HepG2 (cell line): Measurements from ENCODE around the gene MTIF2. TPM values are rescaled to one million over a fixed set of nuclear protein-coding genes. Genes with fewer than 3 reads are reported as not detected.
A peak's percentile ranks its signal among the peaks of the same experiment; 100 is the strongest.

Source experiments
- CBX5 ChIP-seq: sonication (generic); formaldehyde crosslinking; IDR thresholded peaks from 2 replicates; pipeline ENCODE4 v1.4.0; 2020; ENCODE audit warnings: missing genetic modification reagents, borderline replicate concordance
- EED ChIP-seq: sonication (generic); formaldehyde crosslinking; IDR thresholded peaks from 2 replicates; pipeline ENCODE4 v1.5.0; 2020; ENCODE audit warnings: mild to moderate bottlenecking, missing genetic modification reagents
- GATAD1 ChIP-seq: IDR thresholded peaks from 2 replicates; pipeline ENCODE4 v1.6.1; 2016; ENCODE audit warnings: missing genetic modification reagents, missing compliant biosample characterization
- GTF3A ChIP-seq: sonication (generic); formaldehyde crosslinking; conservative IDR thresholded peaks from 2 replicates; pipeline ENCODE4 v1.4.0; 2020; ENCODE audit warnings: mild to moderate bottlenecking, missing genetic modification reagents
- KMT2A ChIP-seq: sonication (generic); formaldehyde crosslinking; IDR thresholded peaks from 2 replicates; pipeline ENCODE4 v1.4.0; 2020; ENCODE audit warnings: missing genetic modification reagents
- ZFP36L1 ChIP-seq: sonication (generic); formaldehyde crosslinking; IDR thresholded peaks from 2 replicates; pipeline ENCODE4 v1.8.0; 2022; ENCODE audit warnings: mild to moderate bottlenecking, missing genetic modification reagents, moderate library complexity
- ZNF230 ChIP-seq: sonication (generic); formaldehyde crosslinking; IDR thresholded peaks from 2 replicates; pipeline ENCODE4 v1.4.0; 2020; ENCODE audit warnings: mild to moderate bottlenecking, missing genetic modification reagents
- ZNF501 ChIP-seq: sonication (generic); formaldehyde crosslinking; IDR thresholded peaks from 2 replicates; pipeline ENCODE4 v1.5.1; 2020; ENCODE audit warnings: mild to moderate bottlenecking, moderate library complexity, missing genetic modification reagents
- ZNF546 ChIP-seq: sonication (generic); formaldehyde crosslinking; conservative IDR thresholded peaks from 2 replicates; pipeline ENCODE4 v1.8.1; 2023; ENCODE audit warnings: mild to moderate bottlenecking, missing genetic modification reagents
- polyA plus RNA-seq, 8 experiments: library from polyadenylated mRNA; depleted of rRNA in 3 of 8; stranded (reverse) in 7 of 8; unstranded in 1 of 8; fragments of >200 nt; fragmentation: Illumina TruSeq in 4 of 8; extraction: Trizol in 4 of 8; gene quantifications; 2 replicates each; pipeline versions ENCODE4 v1.2.1 to v1.2.3, GENCODE V29; 2011 to 2016; ENCODE audit warnings: low read depth in 4 of 8, missing spikeins in 1 of 8, mixed read lengths in 1 of 8; ENCODE audit not compliant: insufficient read depth in 1 of 8
- total RNA-seq, 5 experiments: library from RNA; depleted of rRNA; stranded (reverse); fragments of >200 nt; fragmentation: Illumina TruSeq; extraction: Trizol; gene quantifications; 2 replicates each; pipeline ENCODE4 v1.2.3, GENCODE V29; 2016; ENCODE audit warnings: low read depth in 1 of 5
- TF ChIP-seq, protein P1 (sequence below): sonication (generic); formaldehyde crosslinking; IDR thresholded peaks from 2 replicates; pipeline ENCODE4 v1.4.0; 2020; ENCODE audit warnings: missing genetic modification reagents, mild to moderate bottlenecking, borderline replicate concordance
- TF ChIP-seq, protein P2 (sequence below): IDR thresholded peaks from 2 replicates; pipeline ENCODE4 v1.6.1; 2016; ENCODE audit warnings: missing genetic modification reagents, missing compliant biosample characterization
- TF ChIP-seq, protein P3 (sequence below): sonication (generic); formaldehyde crosslinking; IDR thresholded peaks from 2 replicates; pipeline ENCODE4 v1.8.0; 2022; ENCODE audit warnings: missing genetic modification reagents, mild to moderate bottlenecking, inconsistent platforms, borderline replicate concordance
- TF ChIP-seq, protein P4 (sequence below): sonication (generic); formaldehyde crosslinking; IDR thresholded peaks from 2 replicates; pipeline ENCODE4 v1.4.0; 2020; ENCODE audit warnings: missing genetic modification reagents
- TF ChIP-seq, protein P5 (sequence below): IDR thresholded peaks from 2 replicates; pipeline ENCODE4 v1.6.1; 2016; ENCODE audit warnings: mild to moderate bottlenecking, missing biosample characterization, missing genetic modification reagents
- TF ChIP-seq, protein P6 (sequence below): sonication (generic); formaldehyde crosslinking; IDR thresholded peaks from 2 replicates; pipeline ENCODE4 v1.4.0; 2020; ENCODE audit warnings: missing genetic modification reagents
- TF ChIP-seq, protein P7 (sequence below): sonication (generic); formaldehyde crosslinking; IDR thresholded peaks from 2 replicates; pipeline ENCODE4 v1.4.0; 2020; ENCODE audit warnings: mild to moderate bottlenecking, missing genetic modification reagents

MTIF2 gene
- total and polyA plus RNA-seq, 2 of the 13 experiments (the other 11 are each of a cell fraction or from before 2014, with no cell fraction given) = 32.1 to 92.1 TPM

DNA sequence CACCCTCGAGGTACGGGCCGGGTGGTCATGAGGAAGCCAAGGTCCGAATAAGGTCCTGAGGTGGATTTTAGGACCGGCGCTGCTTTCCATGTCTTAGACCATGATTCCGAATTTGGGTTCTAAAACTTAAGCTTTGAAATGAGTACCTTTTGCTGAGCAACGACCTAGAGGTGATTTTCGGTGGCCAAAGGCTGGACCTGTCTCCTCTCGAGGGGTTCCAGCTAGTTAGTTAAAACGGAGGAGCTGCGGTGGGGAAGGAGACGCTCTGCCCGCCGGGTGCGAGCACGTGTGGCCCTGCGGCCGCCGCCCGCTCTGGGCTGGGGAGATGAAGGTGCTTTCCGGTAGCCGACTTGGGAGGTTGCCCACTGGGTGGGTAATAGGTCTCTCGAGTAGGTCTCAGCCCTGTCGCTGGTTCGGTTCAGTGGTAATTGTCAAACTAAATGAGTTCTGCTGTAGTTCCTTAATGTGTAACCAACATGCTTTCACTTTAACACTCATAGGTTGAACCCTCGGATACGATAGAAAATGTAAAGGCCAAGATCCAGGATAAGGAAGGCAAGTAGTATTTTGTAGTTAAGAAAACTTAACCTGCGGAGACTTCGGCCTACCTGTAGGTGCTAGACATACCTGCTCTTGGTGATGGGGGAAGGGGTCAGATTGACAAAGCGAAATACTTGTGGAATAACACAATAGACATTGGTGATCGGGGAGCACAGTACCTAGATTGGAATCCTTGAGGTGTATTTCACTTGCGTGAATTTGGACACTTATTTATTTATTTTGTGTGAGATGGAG, 36.0 kb downstream of the MTIF2 start (continued):
- TF ChIP-seq, protein P1, sequence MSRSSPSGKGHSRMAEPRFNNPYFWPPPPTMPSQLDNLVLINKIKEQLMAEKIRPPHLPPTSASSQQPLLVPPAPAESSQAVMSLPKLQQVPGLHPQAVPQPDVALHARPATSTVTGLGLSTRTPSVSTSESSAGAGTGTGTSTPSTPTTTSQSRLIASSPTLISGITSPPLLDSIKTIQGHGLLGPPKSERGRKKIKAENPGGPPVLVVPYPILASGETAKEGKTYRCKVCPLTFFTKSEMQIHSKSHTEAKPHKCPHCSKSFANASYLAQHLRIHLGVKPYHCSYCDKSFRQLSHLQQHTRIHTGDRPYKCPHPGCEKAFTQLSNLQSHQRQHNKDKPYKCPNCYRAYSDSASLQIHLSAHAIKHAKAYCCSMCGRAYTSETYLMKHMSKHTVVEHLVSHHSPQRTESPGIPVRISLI (CRISPR knock-in tag) = 0 out of 2 replicates have a peak, but pooled peaks have one; percentile 49
- TF ChIP-seq ZNF546 (CRISPR knock-in tag) (peak; percentile 17; the same call in 1 of the 2 replicates), CBX5 (CRISPR knock-in tag) (no peak), GTF3A (CRISPR knock-in tag) (peak; percentile 87; the same call in 1 of the 2 replicates), ZFP36L1 (CRISPR knock-in tag) (peak; percentile 85; the same call in 1 of the 2 replicates), ZNF501 (CRISPR knock-in tag) (no peak), GATAD1 (CRISPR knock-in tag) (no peak), ZNF230 (CRISPR knock-in tag) (peak; percentile 87), EED (peak; percentile 62; the same call in 1 of the 2 replicates), KMT2A (CRISPR knock-in tag) (peak; percentile 14; the same call in 1 of the 2 replicates)
- TF ChIP-seq, protein P2, sequence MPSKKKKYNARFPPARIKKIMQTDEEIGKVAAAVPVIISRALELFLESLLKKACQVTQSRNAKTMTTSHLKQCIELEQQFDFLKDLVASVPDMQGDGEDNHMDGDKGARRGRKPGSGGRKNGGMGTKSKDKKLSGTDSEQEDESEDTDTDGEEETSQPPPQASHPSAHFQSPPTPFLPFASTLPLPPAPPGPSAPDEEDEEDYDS (CRISPR knock-in tag) = no peak
- TF ChIP-seq, protein P3, sequence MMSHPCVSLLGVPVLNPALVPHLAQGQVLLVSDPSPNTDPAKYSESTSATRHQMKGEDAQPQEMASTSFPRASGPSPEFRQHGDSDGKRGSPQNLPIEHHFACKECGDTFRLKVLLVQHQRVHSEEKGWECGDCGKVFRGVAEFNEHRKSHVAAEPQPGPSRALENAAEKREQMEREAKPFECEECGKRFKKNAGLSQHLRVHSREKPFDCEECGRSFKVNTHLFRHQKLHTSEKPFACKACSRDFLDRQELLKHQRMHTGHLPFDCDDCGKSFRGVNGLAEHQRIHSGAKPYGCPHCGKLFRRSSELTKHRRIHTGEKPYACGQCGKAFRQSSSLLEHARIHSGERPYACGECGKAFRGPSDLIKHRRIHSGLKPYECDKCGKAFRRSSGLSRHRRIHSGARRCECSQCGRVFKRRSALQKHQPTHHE (CRISPR knock-in tag) = peak; percentile 20; the same call in 1 of the 2 replicates
- TF ChIP-seq, protein P4, sequence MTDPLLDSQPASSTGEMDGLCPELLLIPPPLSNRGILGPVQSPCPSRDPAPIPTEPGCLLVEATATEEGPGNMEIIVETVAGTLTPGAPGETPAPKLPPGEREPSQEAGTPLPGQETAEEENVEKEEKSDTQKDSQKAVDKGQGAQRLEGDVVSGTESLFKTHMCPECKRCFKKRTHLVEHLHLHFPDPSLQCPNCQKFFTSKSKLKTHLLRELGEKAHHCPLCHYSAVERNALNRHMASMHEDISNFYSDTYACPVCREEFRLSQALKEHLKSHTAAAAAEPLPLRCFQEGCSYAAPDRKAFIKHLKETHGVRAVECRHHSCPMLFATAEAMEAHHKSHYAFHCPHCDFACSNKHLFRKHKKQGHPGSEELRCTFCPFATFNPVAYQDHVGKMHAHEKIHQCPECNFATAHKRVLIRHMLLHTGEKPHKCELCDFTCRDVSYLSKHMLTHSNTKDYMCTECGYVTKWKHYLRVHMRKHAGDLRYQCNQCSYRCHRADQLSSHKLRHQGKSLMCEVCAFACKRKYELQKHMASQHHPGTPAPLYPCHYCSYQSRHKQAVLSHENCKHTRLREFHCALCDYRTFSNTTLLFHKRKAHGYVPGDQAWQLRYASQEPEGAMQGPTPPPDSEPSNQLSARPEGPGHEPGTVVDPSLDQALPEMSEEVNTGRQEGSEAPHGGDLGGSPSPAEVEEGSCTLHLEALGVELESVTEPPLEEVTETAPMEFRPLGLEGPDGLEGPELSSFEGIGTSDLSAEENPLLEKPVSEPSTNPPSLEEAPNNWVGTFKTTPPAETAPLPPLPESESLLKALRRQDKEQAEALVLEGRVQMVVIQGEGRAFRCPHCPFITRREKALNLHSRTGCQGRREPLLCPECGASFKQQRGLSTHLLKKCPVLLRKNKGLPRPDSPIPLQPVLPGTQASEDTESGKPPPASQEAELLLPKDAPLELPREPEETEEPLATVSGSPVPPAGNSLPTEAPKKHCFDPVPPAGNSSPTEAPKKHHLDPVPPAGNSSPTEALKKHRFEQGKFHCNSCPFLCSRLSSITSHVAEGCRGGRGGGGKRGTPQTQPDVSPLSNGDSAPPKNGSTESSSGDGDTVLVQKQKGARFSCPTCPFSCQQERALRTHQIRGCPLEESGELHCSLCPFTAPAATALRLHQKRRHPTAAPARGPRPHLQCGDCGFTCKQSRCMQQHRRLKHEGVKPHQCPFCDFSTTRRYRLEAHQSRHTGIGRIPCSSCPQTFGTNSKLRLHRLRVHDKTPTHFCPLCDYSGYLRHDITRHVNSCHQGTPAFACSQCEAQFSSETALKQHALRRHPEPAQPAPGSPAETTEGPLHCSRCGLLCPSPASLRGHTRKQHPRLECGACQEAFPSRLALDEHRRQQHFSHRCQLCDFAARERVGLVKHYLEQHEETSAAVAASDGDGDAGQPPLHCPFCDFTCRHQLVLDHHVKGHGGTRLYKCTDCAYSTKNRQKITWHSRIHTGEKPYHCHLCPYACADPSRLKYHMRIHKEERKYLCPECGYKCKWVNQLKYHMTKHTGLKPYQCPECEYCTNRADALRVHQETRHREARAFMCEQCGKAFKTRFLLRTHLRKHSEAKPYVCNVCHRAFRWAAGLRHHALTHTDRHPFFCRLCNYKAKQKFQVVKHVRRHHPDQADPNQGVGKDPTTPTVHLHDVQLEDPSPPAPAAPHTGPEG (CRISPR knock-in tag) = no peak
- TF ChIP-seq, protein P5, sequence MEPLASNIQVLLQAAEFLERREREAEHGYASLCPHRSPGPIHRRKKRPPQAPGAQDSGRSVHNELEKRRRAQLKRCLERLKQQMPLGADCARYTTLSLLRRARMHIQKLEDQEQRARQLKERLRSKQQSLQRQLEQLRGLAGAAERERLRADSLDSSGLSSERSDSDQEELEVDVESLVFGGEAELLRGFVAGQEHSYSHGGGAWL (CRISPR knock-in tag) = no peak
- TF ChIP-seq, protein P6, sequence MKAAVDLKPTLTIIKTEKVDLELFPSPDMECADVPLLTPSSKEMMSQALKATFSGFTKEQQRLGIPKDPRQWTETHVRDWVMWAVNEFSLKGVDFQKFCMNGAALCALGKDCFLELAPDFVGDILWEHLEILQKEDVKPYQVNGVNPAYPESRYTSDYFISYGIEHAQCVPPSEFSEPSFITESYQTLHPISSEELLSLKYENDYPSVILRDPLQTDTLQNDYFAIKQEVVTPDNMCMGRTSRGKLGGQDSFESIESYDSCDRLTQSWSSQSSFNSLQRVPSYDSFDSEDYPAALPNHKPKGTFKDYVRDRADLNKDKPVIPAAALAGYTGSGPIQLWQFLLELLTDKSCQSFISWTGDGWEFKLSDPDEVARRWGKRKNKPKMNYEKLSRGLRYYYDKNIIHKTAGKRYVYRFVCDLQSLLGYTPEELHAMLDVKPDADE (CRISPR knock-in tag) = 0 out of 2 replicates have a peak, but pooled peaks have one; percentile 52
- TF ChIP-seq, protein P7, sequence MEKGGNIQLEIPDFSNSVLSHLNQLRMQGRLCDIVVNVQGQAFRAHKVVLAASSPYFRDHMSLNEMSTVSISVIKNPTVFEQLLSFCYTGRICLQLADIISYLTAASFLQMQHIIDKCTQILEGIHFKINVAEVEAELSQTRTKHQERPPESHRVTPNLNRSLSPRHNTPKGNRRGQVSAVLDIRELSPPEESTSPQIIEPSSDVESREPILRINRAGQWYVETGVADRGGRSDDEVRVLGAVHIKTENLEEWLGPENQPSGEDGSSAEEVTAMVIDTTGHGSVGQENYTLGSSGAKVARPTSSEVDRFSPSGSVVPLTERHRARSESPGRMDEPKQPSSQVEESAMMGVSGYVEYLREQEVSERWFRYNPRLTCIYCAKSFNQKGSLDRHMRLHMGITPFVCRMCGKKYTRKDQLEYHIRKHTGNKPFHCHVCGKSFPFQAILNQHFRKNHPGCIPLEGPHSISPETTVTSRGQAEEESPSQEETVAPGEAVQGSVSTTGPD = peak; percentile 6; the same call in 1 of the 2 replicates
